Raji (cell line): ENCODE results near the gene CASP8AP2.

Experiments
- POLR2A ChIP-seq: IDR thresholded peaks from 2 replicates; pipeline ENCODE4 v1.6.1; 2011; ENCODE audit warnings: low read depth, low read length, control low read depth; ENCODE audit not compliant: insufficient read depth

The CASP8AP2 gene

DNA sequence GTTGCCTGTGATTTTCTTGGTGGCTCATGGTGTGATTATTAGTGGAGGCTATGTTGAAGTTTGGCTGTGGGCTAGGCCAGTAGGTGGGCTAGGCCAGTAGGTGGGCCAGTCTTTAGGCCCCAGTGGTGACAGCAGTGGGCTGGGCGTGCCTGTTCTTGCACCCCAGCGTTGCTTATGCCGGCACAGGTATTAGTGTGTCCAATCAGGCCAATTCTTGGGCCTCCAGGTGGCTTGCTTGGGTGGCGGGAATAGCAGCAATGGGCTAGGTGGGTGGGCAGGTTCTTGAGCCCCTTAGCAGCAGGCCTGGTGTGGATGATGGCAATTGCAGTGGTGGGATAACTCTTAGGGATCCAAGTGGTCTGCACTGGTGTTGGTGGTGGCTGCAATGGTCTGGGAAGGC is 87.5 kb downstream of the CASP8AP2 start:
- no peak for TF ChIP-seq POLR2A

DNA sequence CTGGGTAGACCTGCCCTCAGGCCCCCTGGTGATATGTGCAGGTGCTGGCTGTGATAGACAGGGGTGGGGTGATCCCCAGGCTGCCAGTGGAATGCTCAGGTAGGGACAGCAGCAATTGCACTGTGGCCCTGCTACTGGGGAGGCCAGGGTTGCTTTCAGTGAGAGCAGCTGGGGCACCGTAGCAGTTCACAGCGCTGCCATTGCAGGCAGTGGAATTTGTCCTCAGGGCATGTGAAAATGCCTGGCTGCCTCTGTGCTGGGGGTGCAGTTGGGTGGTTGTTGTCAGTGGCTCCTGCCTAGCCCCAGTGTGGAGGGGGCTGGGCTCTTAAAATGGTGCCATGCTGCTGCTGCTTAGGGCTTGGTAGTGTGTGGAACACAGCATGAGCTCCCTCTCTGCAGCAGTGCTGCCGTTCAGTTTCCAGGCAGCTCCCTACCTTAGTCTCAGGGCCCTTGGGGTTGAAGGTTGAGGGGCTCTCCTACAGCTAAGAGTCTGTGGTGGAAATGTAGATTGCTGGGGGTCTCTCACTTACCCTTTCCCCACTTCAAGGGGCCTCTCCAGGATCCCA is 88.2 kb downstream of the CASP8AP2 start:
- no peak for TF ChIP-seq POLR2A
